GM12878 (cell line): ENCODE results near the gene THRAP3. TPM values are rescaled to one million over a fixed set of nuclear protein-coding genes. Genes with fewer than 3 reads are reported as not detected.

Source experiments
- CBFB ChIP-seq: IDR thresholded peaks from 2 replicates; pipeline ENCODE4 v1.6.1; 2016; ENCODE audit warnings: antibody characterized with exemption, low read depth
- CBX3 ChIP-seq: fragments of 200-600 bp; sonication (generic); IDR thresholded peaks from 2 replicates; pipeline ENCODE4 v1.6.1; 2016; ENCODE audit warnings: low read depth, borderline replicate concordance
- EGR1 ChIP-seq, 2 experiments: IDR thresholded peaks; 1 replicate in 1 of 2; 2 replicates in 1 of 2; pipeline ENCODE4 v1.6.1; 2011 to 2012; ENCODE audit warnings: low read depth in 2 of 2, low read length in 2 of 2, borderline replicate concordance in 1 of 2, mild to moderate bottlenecking in 1 of 2, moderate library complexity in 1 of 2
- ETV6 ChIP-seq, 2 experiments: fragments of 450-650 bp in 1 of 2; IDR thresholded peaks in 1 of 2; conservative IDR thresholded peaks in 1 of 2; 2 replicates each; pipeline ENCODE4 v1.6.1; 2014; ENCODE audit warnings: antibody characterized with exemption in 1 of 2, borderline replicate concordance in 1 of 2, low read depth in 1 of 2, mild to moderate bottlenecking in 1 of 2, moderate library complexity in 1 of 2
- FOS ChIP-seq: IDR thresholded peaks from 3 replicates; pipeline ENCODE4 v1.6.1; 2011; ENCODE audit warnings: borderline replicate concordance; ENCODE audit not compliant: insufficient read length; ENCODE audit errors: extremely low read depth
- FOXK2 ChIP-seq: fragments of 450-650 bp; IDR thresholded peaks from 2 replicates; pipeline ENCODE4 v1.6.1; 2017; ENCODE audit warnings: mild to moderate bottlenecking, moderate library complexity
- NFIC ChIP-seq: IDR thresholded peaks from 2 replicates; pipeline ENCODE4 v1.6.1; 2012; ENCODE audit warnings: low read depth, mild to moderate bottlenecking, inconsistent platforms, low read length, moderate library complexity
- RELA ChIP-seq: fragments of 450-650 bp; IDR thresholded peaks from 2 replicates; pipeline ENCODE4 v1.8.0; 2014; ENCODE audit warnings: borderline replicate concordance; ENCODE audit not compliant: partially characterized antibody
- SMC3 ChIP-seq: IDR thresholded peaks from 2 replicates; pipeline ENCODE4 v1.6.1; 2011; ENCODE audit warnings: low read length, improper control_type of control experiment, borderline replicate concordance
- SPI1 ChIP-seq: IDR thresholded peaks from 2 replicates; pipeline ENCODE4 v1.6.1; 2011; ENCODE audit warnings: low read depth, mild to moderate bottlenecking, low read length, moderate library complexity, borderline replicate concordance; ENCODE audit not compliant: insufficient read depth
- STAT3 ChIP-seq: IDR thresholded peaks from 2 replicates; pipeline ENCODE4 v1.6.1; 2011; ENCODE audit warnings: low read depth, low read length, improper control_type of control experiment
- TCF3 ChIP-seq: IDR thresholded peaks from 2 replicates; pipeline ENCODE4 v1.6.1; 2012; ENCODE audit warnings: low read depth, mild to moderate bottlenecking, low read length, borderline replicate concordance; ENCODE audit not compliant: insufficient read depth
- ZBED1 ChIP-seq: IDR thresholded peaks from 2 replicates; pipeline ENCODE4 v1.6.1; 2016; ENCODE audit warnings: borderline replicate concordance
- polyA plus RNA-seq, 11 experiments: library from polyadenylated mRNA; depleted of rRNA in 4 of 11; unstranded in 6 of 11; stranded (reverse) in 5 of 11; fragments of >200 nt; fragmentation: Nextera tagmentation in 4 of 11; fragmentation: Illumina TruSeq in 1 of 11; extraction: Ambion mirVana in 4 of 11; extraction: Trizol in 1 of 11; gene quantifications; 1 replicate in 1 of 11; 2 replicates in 10 of 11; pipeline versions ENCODE4 v1.2.1 to v1.2.3, GENCODE V29; 2011 to 2016; ENCODE audit warnings: inconsistent platforms in 2 of 11, missing spikeins in 2 of 11, low read depth in 1 of 11
- total RNA-seq, 4 experiments: library from RNA; depleted of rRNA in 3 of 4; stranded (reverse); fragments of >200 nt in 3 of 4; fragmentation: Illumina TruSeq in 1 of 4; extraction: Trizol in 1 of 4; gene quantifications; 2 replicates each; pipeline versions ENCODE4 v1.2.1 to v1.2.3, GENCODE V29; 2013 to 2021
- TF ChIP-seq, protein P1 (sequence below): IDR thresholded peaks from 2 replicates; pipeline ENCODE4 v1.6.1; 2012; ENCODE audit warnings: mild to moderate bottlenecking, low read depth, low read length
- TF ChIP-seq, protein P2 (sequence below): IDR thresholded peaks from 2 replicates; pipeline ENCODE4 v1.6.1; 2011; ENCODE audit warnings: low read depth, low read length, improper control_type of control experiment, borderline replicate concordance
- TF ChIP-seq, protein P3 (sequence below): fragments of 150-350 bp; IDR thresholded peaks from 2 replicates; pipeline ENCODE4 v1.6.1; 2016; ENCODE audit warnings: low read depth, low read length
- TF ChIP-seq, protein P4 (sequence below): fragments of 450-650 bp; conservative IDR thresholded peaks from 2 replicates; pipeline ENCODE4 v1.6.1; 2017; ENCODE audit warnings: mild to moderate bottlenecking, moderate library complexity
- TF ChIP-seq, protein P5 (sequence below): IDR thresholded peaks from 2 replicates; pipeline ENCODE4 v1.6.1; 2011; ENCODE audit warnings: low read depth, mild to moderate bottlenecking, low read length, moderate library complexity, borderline replicate concordance; ENCODE audit errors: extremely low read depth

The THRAP3 gene
- total and polyA plus RNA-seq, 10 of the 15 experiments (the other 5 are each of a cell fraction or from before 2014, with no cell fraction given) = 76.3 to 173 (median 136) TPM

DNA sequence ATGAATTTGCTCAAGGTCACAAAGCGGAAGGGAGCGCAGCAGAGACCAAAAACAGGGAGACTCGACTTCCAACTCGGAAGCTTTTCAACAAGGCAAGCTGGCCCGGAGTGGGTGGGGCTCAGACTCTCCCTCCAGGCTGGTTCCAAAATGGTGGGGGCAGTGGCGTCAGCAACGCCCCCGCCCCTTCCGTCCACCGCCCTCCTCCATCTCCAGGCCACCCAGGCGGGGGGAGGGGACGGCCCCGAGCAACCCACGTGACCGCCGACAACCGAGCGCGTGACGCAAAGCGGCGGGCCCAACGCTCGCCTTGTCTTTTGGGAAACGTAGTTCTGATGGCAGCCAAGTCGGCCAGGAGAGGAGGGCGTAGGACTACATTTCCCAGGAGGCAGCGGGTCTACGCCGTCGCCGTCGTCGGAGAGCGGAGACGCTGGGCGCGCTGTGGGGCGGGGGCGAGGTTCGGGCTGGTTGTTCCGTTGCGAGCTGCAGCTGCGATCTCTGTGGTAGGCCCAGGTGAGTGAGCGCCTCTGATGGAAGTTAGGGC, at the start of gene THRAP3 (continued):
- TF ChIP-seq, protein P1, sequence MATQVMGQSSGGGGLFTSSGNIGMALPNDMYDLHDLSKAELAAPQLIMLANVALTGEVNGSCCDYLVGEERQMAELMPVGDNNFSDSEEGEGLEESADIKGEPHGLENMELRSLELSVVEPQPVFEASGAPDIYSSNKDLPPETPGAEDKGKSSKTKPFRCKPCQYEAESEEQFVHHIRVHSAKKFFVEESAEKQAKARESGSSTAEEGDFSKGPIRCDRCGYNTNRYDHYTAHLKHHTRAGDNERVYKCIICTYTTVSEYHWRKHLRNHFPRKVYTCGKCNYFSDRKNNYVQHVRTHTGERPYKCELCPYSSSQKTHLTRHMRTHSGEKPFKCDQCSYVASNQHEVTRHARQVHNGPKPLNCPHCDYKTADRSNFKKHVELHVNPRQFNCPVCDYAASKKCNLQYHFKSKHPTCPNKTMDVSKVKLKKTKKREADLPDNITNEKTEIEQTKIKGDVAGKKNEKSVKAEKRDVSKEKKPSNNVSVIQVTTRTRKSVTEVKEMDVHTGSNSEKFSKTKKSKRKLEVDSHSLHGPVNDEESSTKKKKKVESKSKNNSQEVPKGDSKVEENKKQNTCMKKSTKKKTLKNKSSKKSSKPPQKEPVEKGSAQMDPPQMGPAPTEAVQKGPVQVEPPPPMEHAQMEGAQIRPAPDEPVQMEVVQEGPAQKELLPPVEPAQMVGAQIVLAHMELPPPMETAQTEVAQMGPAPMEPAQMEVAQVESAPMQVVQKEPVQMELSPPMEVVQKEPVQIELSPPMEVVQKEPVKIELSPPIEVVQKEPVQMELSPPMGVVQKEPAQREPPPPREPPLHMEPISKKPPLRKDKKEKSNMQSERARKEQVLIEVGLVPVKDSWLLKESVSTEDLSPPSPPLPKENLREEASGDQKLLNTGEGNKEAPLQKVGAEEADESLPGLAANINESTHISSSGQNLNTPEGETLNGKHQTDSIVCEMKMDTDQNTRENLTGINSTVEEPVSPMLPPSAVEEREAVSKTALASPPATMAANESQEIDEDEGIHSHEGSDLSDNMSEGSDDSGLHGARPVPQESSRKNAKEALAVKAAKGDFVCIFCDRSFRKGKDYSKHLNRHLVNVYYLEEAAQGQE = no peak
- TF ChIP-seq SMC3 (no peak), FOS (peak; percentile 42), STAT3 (no peak), CBX3 (no peak), CBFB (no peak; the same call in none of the 2 replicates), ZBED1 (0 out of 2 replicates have a peak, but pooled peaks have one; percentile 14), ETV6 (conservative IDR thresholded peaks at IDR 0.05 in 1 of 2, IDR thresholded peaks at IDR 0.05 in 1 of 2; ENCODE audit: borderline replicate concordance in 1 of 2, low read depth in 1 of 2) (no peak), TCF3 (0 out of 2 replicates have a peak, but pooled peaks have one; percentile 23), RELA (peak; percentile 95), EGR1 (IDR thresholded peaks at IDR 0.05; ENCODE audit: borderline replicate concordance in 1 of 2, low read depth in 2 of 2, low read length in 2 of 2) (peak; percentile 93 to 99), SPI1 (no peak), FOXK2 (peak; percentile 34; the same call in 1 of the 2 replicates), NFIC (no peak)
- TF ChIP-seq, protein P2, sequence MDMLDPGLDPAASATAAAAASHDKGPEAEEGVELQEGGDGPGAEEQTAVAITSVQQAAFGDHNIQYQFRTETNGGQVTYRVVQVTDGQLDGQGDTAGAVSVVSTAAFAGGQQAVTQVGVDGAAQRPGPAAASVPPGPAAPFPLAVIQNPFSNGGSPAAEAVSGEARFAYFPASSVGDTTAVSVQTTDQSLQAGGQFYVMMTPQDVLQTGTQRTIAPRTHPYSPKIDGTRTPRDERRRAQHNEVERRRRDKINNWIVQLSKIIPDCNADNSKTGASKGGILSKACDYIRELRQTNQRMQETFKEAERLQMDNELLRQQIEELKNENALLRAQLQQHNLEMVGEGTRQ = peak; percentile 96
- TF ChIP-seq, protein P3, sequence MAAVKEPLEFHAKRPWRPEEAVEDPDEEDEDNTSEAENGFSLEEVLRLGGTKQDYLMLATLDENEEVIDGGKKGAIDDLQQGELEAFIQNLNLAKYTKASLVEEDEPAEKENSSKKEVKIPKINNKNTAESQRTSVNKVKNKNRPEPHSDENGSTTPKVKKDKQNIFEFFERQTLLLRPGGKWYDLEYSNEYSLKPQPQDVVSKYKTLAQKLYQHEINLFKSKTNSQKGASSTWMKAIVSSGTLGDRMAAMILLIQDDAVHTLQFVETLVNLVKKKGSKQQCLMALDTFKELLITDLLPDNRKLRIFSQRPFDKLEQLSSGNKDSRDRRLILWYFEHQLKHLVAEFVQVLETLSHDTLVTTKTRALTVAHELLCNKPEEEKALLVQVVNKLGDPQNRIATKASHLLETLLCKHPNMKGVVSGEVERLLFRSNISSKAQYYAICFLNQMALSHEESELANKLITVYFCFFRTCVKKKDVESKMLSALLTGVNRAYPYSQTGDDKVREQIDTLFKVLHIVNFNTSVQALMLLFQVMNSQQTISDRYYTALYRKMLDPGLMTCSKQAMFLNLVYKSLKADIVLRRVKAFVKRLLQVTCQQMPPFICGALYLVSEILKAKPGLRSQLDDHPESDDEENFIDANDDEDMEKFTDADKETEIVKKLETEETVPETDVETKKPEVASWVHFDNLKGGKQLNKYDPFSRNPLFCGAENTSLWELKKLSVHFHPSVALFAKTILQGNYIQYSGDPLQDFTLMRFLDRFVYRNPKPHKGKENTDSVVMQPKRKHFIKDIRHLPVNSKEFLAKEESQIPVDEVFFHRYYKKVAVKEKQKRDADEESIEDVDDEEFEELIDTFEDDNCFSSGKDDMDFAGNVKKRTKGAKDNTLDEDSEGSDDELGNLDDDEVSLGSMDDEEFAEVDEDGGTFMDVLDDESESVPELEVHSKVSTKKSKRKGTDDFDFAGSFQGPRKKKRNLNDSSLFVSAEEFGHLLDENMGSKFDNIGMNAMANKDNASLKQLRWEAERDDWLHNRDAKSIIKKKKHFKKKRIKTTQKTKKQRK = no peak
- TF ChIP-seq, protein P4, sequence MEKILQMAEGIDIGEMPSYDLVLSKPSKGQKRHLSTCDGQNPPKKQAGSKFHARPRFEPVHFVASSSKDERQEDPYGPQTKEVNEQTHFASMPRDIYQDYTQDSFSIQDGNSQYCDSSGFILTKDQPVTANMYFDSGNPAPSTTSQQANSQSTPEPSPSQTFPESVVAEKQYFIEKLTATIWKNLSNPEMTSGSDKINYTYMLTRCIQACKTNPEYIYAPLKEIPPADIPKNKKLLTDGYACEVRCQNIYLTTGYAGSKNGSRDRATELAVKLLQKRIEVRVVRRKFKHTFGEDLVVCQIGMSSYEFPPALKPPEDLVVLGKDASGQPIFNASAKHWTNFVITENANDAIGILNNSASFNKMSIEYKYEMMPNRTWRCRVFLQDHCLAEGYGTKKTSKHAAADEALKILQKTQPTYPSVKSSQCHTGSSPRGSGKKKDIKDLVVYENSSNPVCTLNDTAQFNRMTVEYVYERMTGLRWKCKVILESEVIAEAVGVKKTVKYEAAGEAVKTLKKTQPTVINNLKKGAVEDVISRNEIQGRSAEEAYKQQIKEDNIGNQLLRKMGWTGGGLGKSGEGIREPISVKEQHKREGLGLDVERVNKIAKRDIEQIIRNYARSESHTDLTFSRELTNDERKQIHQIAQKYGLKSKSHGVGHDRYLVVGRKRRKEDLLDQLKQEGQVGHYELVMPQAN = no peak; the same call in 1 of the 2 replicates
- TF ChIP-seq, protein P5, sequence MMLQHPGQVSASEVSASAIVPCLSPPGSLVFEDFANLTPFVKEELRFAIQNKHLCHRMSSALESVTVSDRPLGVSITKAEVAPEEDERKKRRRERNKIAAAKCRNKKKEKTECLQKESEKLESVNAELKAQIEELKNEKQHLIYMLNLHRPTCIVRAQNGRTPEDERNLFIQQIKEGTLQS = peak; percentile 94; the same call in 1 of the 2 replicates
